PC-9 (cell line): ENCODE results near the gene PPARA. TPM values are rescaled to one million over a fixed set of nuclear protein-coding genes. Genes with fewer than 3 reads are reported as not detected.

Experiments used
- BruUV-seq: library from RNA; stranded (reverse); fragments of 400-500 nt; replicated peaks from 2 replicates; lab custom pipeline; 2021; lab: Mats Ljungman, UMichigan
- CTCF ChIA-PET: fragments of 300-600 bp; sonication (Branson Sonifier 250); formaldehyde crosslinking; loops from one replicate; lab custom pipeline; 2022; ENCODE audit warnings: antibody characterized with exemption; lab: Charles Lee
- POLR2A ChIA-PET: fragments of 300-600 bp; sonication (Branson Sonifier 250); formaldehyde crosslinking; loops from one replicate; lab custom pipeline; 2022; ENCODE audit warnings: antibody characterized with exemption; ENCODE audit not compliant: unreplicated experiment; lab: Charles Lee
- DNase-seq, 2 experiments: peaks; one replicate each; pipeline versions ENCODE4 v3.0.0 to v3.0.0-alpha.2; 2015 to 2022; ENCODE audit warnings: mixed read lengths in 1 of 2
- H2AFZ ChIP-seq: fragments of 200-600 bp; sonication (generic); 2 replicates; pipeline ENCODE4 v1.8.1; 2017; ENCODE audit warnings: antibody characterized with exemption
- H3F3A ChIP-seq: fragments of 200-600 bp; sonication (generic); 2 replicates; pipeline ENCODE4 v1.8.1; 2017; ENCODE audit warnings: antibody characterized with exemption, mild to moderate bottlenecking, low read depth; ENCODE audit not compliant: insufficient read depth
- H3K27ac ChIP-seq: fragments of 200-600 bp; sonication (generic); 2 replicates; pipeline ENCODE4 v1.6.1; 2016; ENCODE audit warnings: mixed run types
- H3K27me3 ChIP-seq: fragments of 200-600 bp; sonication (generic); 2 replicates; pipeline ENCODE4 v1.6.1; 2016; ENCODE audit warnings: low read depth, mixed run types; ENCODE audit not compliant: insufficient read depth
- H3K36me3 ChIP-seq: fragments of 200-600 bp; sonication (generic); 2 replicates; pipeline ENCODE4 v1.6.1; 2016; ENCODE audit warnings: low read depth, mixed run types
- H3K4me1 ChIP-seq: fragments of 200-600 bp; sonication (generic); replicated peaks from 2 replicates; pipeline ENCODE4 v1.6.1; 2016; ENCODE audit warnings: mixed run types; ENCODE audit not compliant: insufficient read depth
- H3K4me2 ChIP-seq: fragments of 200-600 bp; sonication (generic); 2 replicates; pipeline ENCODE4 v1.6.1; 2017; ENCODE audit warnings: mixed run types
- H3K4me3 ChIP-seq: fragments of 200-600 bp; sonication (generic); 2 replicates; pipeline ENCODE4 v1.6.1; 2016; ENCODE audit warnings: mixed run types
- H3K79me2 ChIP-seq: fragments of 200-600 bp; sonication (generic); 2 replicates; pipeline ENCODE4 v1.6.1; 2017; ENCODE audit warnings: low read depth, mixed run types
- H3K9me2 ChIP-seq: fragments of 200-600 bp; sonication (generic); 2 replicates; pipeline ENCODE4 v1.8.1; 2017; ENCODE audit warnings: mild to moderate bottlenecking; ENCODE audit not compliant: insufficient read depth
- H3K9me3 ChIP-seq: fragments of 200-600 bp; sonication (generic); 2 replicates; pipeline ENCODE4 v1.8.1; 2016; ENCODE audit warnings: low read depth; ENCODE audit not compliant: insufficient read depth
- H4K20me1 ChIP-seq: fragments of 200-600 bp; sonication (generic); 2 replicates; pipeline ENCODE4 v1.8.1; 2017; ENCODE audit not compliant: insufficient read depth
- EZH2 ChIP-seq: fragments of 200-600 bp; sonication (generic); IDR thresholded peaks from 2 replicates; pipeline ENCODE4 v1.8.0; 2017; ENCODE audit warnings: antibody characterized with exemption, low read depth
- intact Hi-C: fragments of 100-400 bp; cut with micrococcal nuclease; formaldehyde crosslinking; loops from one replicate; pipeline ENCODE4 v1.10.0; 2022; ENCODE audit not compliant: unreplicated experiment
- total RNA-seq: library from RNA; stranded (reverse); gene quantifications from 2 replicates; pipeline ENCODE4 v1.2.3, GENCODE V29; 2021
- TF ChIP-seq, protein P1 (sequence below): fragments of 200-600 bp; sonication (generic); conservative IDR thresholded peaks from 2 replicates; pipeline ENCODE4 v1.6.1; 2017; ENCODE audit warnings: mixed run types, antibody characterized with exemption, mild to moderate bottlenecking, moderate library complexity

The PPARA gene
- total RNA-seq, 1 experiment from 2014 or later: 43.9 TPM

DNA sequence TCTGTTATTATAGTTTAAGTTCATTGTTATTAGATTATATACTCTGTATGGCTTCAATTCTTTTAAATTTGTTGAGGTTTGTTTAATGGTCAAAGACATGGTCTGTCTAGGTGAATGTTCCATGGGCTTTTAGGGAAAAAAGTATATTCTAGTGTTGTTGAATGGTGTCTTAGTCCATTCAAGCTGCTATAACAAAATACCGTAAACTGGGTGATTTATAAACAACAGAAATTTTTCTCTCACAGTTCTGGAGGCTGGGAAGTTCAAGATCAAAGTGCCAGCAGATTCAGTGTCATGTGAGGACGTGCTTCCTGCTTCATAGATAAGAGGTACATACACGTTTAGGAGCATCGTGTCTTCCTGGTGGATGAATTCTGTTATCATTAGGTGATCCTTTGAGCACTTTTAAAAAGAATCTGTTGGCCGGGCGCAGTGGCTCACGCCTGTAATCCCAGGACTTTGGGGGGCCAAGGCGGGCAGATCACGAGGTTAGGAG, 26.2 kb downstream of the PPARA start:
- no peak overlapping the region for H2AFZ ChIP-seq
- no peak for DNase-seq
- no peaks in the 10 kb centered on the region for H4K20me1 ChIP-seq
- peaks cover 11% of the 10 kb centered on the region; the same call in 1 of the 2 replicates for H3K79me2 ChIP-seq
- peaks cover 10% of the 10 kb centered on the region for H3F3A ChIP-seq
- peaks cover 27% of the 10 kb centered on the region for H3K36me3 ChIP-seq
- H3K9me3 ChIP-seq: peaks cover 31% of the 10 kb centered on the region
- H3K4me1 ChIP-seq: peaks cover 12% of the 10 kb centered on the region
- CTCF ChIA-PET: no interaction called here
- BruUV-seq: no TSS peak
- H3K27me3 ChIP-seq: no peaks in the 10 kb centered on the region
- intact Hi-C loops: no loop called here
- no peaks in the 10 kb centered on the region for H3K9me2 ChIP-seq
- no peak overlapping the region for H3K4me2 ChIP-seq
- TF ChIP-seq, protein P1, sequence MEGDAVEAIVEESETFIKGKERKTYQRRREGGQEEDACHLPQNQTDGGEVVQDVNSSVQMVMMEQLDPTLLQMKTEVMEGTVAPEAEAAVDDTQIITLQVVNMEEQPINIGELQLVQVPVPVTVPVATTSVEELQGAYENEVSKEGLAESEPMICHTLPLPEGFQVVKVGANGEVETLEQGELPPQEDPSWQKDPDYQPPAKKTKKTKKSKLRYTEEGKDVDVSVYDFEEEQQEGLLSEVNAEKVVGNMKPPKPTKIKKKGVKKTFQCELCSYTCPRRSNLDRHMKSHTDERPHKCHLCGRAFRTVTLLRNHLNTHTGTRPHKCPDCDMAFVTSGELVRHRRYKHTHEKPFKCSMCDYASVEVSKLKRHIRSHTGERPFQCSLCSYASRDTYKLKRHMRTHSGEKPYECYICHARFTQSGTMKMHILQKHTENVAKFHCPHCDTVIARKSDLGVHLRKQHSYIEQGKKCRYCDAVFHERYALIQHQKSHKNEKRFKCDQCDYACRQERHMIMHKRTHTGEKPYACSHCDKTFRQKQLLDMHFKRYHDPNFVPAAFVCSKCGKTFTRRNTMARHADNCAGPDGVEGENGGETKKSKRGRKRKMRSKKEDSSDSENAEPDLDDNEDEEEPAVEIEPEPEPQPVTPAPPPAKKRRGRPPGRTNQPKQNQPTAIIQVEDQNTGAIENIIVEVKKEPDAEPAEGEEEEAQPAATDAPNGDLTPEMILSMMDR: no peak
- POLR2A ChIA-PET: no interaction called here
- no peak overlapping the region for H3K4me3 ChIP-seq
- H3K27ac ChIP-seq: no peak overlapping the region

DNA sequence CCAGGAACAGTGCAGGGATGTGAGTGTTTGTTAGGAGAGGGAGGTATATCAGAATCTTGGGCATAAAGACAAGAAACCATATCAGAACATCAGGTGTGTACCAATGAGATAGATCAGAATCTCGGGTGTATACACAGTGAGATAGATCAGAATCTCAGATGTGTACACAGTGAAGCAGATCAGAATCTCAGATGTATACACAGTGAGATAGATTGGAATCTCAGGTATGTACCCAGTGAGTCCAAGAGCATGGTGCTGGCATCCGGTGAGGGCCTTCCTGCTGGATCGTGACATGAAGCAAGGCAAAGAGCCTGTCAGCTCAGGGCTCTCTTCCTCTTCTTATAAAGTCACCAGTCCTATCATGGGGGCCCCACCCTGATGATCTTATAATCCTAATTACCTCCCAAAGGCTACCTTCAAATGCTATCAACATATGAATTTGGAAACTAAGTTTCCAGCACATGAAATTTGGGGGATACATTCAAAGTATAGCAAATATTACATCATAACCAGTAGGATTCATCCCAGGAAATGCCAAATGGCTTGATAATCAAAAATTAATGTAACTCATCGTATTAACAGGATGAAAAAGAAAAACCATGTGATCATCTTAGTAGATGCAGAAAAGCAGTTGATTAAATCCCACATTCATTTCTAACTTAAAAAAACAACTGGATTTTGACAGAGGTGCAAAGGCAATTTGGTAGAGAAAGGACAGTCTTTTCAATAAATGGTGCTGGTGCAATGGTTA, 28.6 kb downstream of the PPARA start:
- Histone ChIP-seq H3K9me3 (peaks cover 32% of the 10 kb centered on the region), H2AFZ (no peak overlapping the region), H3K4me3 (no peak overlapping the region), H3K27me3 (no peaks in the 10 kb centered on the region), H3K9me2 (no peaks in the 10 kb centered on the region), H4K20me1 (no peaks in the 10 kb centered on the region), H3K4me2 (no peak overlapping the region), H3K79me2 (no peaks in the 10 kb centered on the region), H3F3A (no peaks in the 10 kb centered on the region), H3K27ac (no peak overlapping the region), H3K4me1 (no peaks in the 10 kb centered on the region), H3K36me3 (peaks cover 27% of the 10 kb centered on the region)
- ChIA-PET POLR2A (no interaction called here), CTCF (no interaction called here)
- DNase-seq: no peak
- intact Hi-C loops: no loop called here
- no peak for TF ChIP-seq EZH2
- TF ChIP-seq, protein P1: no peak
- BruUV-seq: no TSS peak

DNA sequence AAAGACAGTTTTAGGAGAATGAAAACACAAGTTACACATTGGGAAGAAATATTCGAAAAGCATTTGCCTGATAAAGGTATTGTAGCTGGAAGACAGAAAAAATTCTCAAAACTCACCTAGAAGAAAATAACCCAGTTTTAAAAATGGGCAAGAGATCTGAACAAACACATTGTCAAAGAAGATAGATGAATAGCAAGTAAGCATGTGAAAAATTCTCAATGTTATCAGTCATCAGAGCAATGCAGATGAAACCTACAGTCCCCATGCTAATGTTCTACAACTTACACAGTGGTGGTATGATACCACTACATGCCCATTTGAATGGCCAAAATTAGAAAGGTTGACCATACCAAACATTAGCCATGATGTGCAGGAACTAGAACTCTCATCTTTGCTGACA, 29.4 kb downstream of the PPARA start:
- no peaks in the 10 kb centered on the region for H3K79me2 ChIP-seq
- H3K4me1 ChIP-seq: no peaks in the 10 kb centered on the region
- peaks cover 32% of the 10 kb centered on the region for H3K9me3 ChIP-seq
- H3F3A ChIP-seq: no peaks in the 10 kb centered on the region
- H3K4me3 ChIP-seq: no peak overlapping the region
- H3K4me2 ChIP-seq: no peak overlapping the region
- intact Hi-C loops: no loop called here
- DNase-seq: no peak
- TF ChIP-seq, protein P1: no peak
- no peak for TF ChIP-seq EZH2
- no peaks in the 10 kb centered on the region for H3K27me3 ChIP-seq
- H3K9me2 ChIP-seq: no peaks in the 10 kb centered on the region
- H4K20me1 ChIP-seq: no peaks in the 10 kb centered on the region
- no peak overlapping the region for H3K27ac ChIP-seq
- CTCF ChIA-PET: no interaction called here
- H3K36me3 ChIP-seq: peaks cover 27% of the 10 kb centered on the region
- POLR2A ChIA-PET: no interaction called here
- H2AFZ ChIP-seq: no peak overlapping the region
- BruUV-seq: no TSS peak
